Endothelial cell of umbilical vein (primary cell): ENCODE results near the gene C1orf159. TPM values are rescaled to one million over a fixed set of nuclear protein-coding genes. Genes with fewer than 3 reads are reported as not detected.

Experiments used
- BruUV-seq: library from RNA; stranded (reverse); fragments of 400-500 nt; replicated peaks from 2 replicates; lab custom pipeline; 2021; lab: Mats Ljungman, UMichigan
- CTCF ChIA-PET: fragments of 300-600, 350-600 bp; sonication (Branson Sonifier 250); formaldehyde crosslinking; loops from one replicate; lab custom pipeline; 2021; ENCODE audit warnings: antibody characterized with exemption, inconsistent platforms; lab: Charles Lee
- POLR2A ChIA-PET: fragments of 300-600, 350-600 bp; sonication (Branson Sonifier 250); formaldehyde crosslinking; loops from one replicate; lab custom pipeline; 2021; ENCODE audit warnings: antibody characterized with exemption, inconsistent platforms; lab: Charles Lee
- DNase-seq: peaks from one replicate; pipeline ENCODE4 v3.0.0-alpha.2; 2011; ENCODE audit warnings: low read depth, low spot score
- FAIRE-seq: peaks from 2 replicates; lab custom pipeline; 2011; peaks lifted over from hg19 to GRCh38; lab: Jason Lieb, UNC
- H2AFZ ChIP-seq: 2 replicates; pipeline ENCODE4 v1.6.0; 2012; ENCODE audit warnings: low read depth, low read length, control low read depth, inconsistent platforms
- H3K27ac ChIP-seq: 2 replicates; pipeline ENCODE4 v1.5.1; 2011; ENCODE audit warnings: low read depth, mild to moderate bottlenecking, control low read depth, low read length, moderate library complexity; ENCODE audit not compliant: insufficient read depth
- H3K27me3 ChIP-seq, 2 experiments: 2 replicates each; pipeline versions ENCODE4 v1.6.0 to v1.6.1; 2011; ENCODE audit warnings: low read length in 2 of 2, mixed read lengths in 1 of 2; ENCODE audit not compliant: control insufficient read depth in 2 of 2, insufficient read depth in 2 of 2
- H3K36me3 ChIP-seq, 2 experiments: 2 replicates in 1 of 2; 3 replicates in 1 of 2; pipeline ENCODE4 v1.5.1; 2011; ENCODE audit warnings: low read length in 2 of 2, mild to moderate bottlenecking in 1 of 2, moderate library complexity in 1 of 2; ENCODE audit not compliant: control insufficient read depth in 2 of 2, insufficient read depth in 2 of 2; ENCODE audit errors: extremely low read depth in 1 of 2
- H3K4me1 ChIP-seq: 3 replicates; pipeline ENCODE4 v1.5.1; 2011; ENCODE audit warnings: mild to moderate bottlenecking, low read length; ENCODE audit not compliant: control insufficient read depth, insufficient read depth; ENCODE audit errors: extremely low read depth
- H3K4me2 ChIP-seq: 2 replicates; pipeline ENCODE4 v1.6.1; 2011; ENCODE audit warnings: low read length, control low read depth, mixed read lengths; ENCODE audit not compliant: insufficient read depth
- H3K4me3 ChIP-seq, 3 experiments: fragments of 200-600 bp in 1 of 3; sonication (generic), shearing (Covaris generic) in 1 of 3; replicated peaks in 1 of 3; 2 replicates each; pipeline ENCODE4 v1.5.1; 2011 to 2016; ENCODE audit warnings: control low read depth in 3 of 3, low read length in 3 of 3, mild to moderate bottlenecking in 2 of 3, inconsistent platforms in 1 of 3, low read depth in 1 of 3, moderate library complexity in 1 of 3; ENCODE audit not compliant: insufficient read depth in 1 of 3
- H3K79me2 ChIP-seq: 2 replicates; pipeline ENCODE4 v1.6.0; 2012; ENCODE audit warnings: low read length, inconsistent platforms; ENCODE audit not compliant: control insufficient read depth, insufficient read depth
- H3K9ac ChIP-seq: replicated peaks from 2 replicates; pipeline ENCODE3; 2011; ENCODE audit warnings: low read length, control low read depth; ENCODE audit not compliant: insufficient read depth; ENCODE audit errors: extremely low read depth
- H3K9me1 ChIP-seq: replicated peaks from 3 replicates; pipeline ENCODE4 v1.6.0; 2011; ENCODE audit warnings: mild to moderate bottlenecking, low read length; ENCODE audit not compliant: control insufficient read depth, insufficient read depth; ENCODE audit errors: extremely low read depth
- H3K9me3 ChIP-seq: replicated peaks from 2 replicates; pipeline ENCODE4 v1.5.1; 2012; ENCODE audit warnings: low read length, inconsistent platforms; ENCODE audit not compliant: control insufficient read depth, insufficient read depth
- H4K20me1 ChIP-seq: replicated peaks from 2 replicates; pipeline ENCODE3; 2011; ENCODE audit warnings: mild to moderate bottlenecking, low read length; ENCODE audit not compliant: control insufficient read depth, insufficient read depth; ENCODE audit errors: extremely low read depth
- CTCF ChIP-seq, 2 donors: IDR thresholded peaks; 1 replicate in 1 of 2; 2 replicates in 1 of 2; pipeline ENCODE4 v1.5.1; 2011; ENCODE audit warnings: low read length in 2 of 2, mild to moderate bottlenecking in 2 of 2, moderate library complexity in 2 of 2, control low read depth in 1 of 2, inconsistent platforms in 1 of 2, low read depth in 1 of 2; ENCODE audit not compliant: insufficient read depth in 1 of 2; ENCODE audit errors: extremely low read depth in 1 of 2
- EZH2 ChIP-seq: IDR thresholded peaks from 2 replicates; pipeline ENCODE4 v1.6.1; 2012; ENCODE audit warnings: borderline replicate concordance, low read depth, mild to moderate bottlenecking, moderate library complexity, low read length, inconsistent platforms; ENCODE audit not compliant: severe bottlenecking
- FOS ChIP-seq: IDR thresholded peaks from 2 replicates; pipeline ENCODE4 v1.6.1; 2011; ENCODE audit warnings: mild to moderate bottlenecking, low read length, moderate library complexity, borderline replicate concordance; ENCODE audit not compliant: insufficient read depth
- GATA2 ChIP-seq: IDR thresholded peaks from 2 replicates; pipeline ENCODE4 v1.7.0; 2011; ENCODE audit warnings: low read depth, mild to moderate bottlenecking, moderate library complexity, mixed read lengths, low read length; ENCODE audit not compliant: insufficient read length, insufficient read depth
- JUN ChIP-seq: IDR thresholded peaks from 2 replicates; pipeline ENCODE4 v1.6.1; 2011; ENCODE audit warnings: borderline replicate concordance, low read depth; ENCODE audit not compliant: insufficient read length, insufficient read depth
- MAX ChIP-seq: IDR thresholded peaks from 2 replicates; pipeline ENCODE4 v1.6.1; 2011; ENCODE audit not compliant: insufficient read depth, insufficient read length
- MYC ChIP-seq: IDR thresholded peaks from one replicate; pipeline ENCODE4 v1.6.1; 2011; ENCODE audit warnings: mild to moderate bottlenecking, low read depth, low read length
- POLR2A ChIP-seq: IDR thresholded peaks from 2 replicates; pipeline ENCODE4 v1.6.1; 2012; ENCODE audit warnings: low read depth, mild to moderate bottlenecking, control low read depth, low read length
- POLR2AphosphoS5 ChIP-seq: IDR thresholded peaks from 2 replicates; pipeline ENCODE4 v1.6.1; 2012; ENCODE audit warnings: low read depth, mild to moderate bottlenecking, control low read depth, low read length, moderate library complexity; ENCODE audit not compliant: insufficient read depth
- dilution Hi-C: fragments of 300-500 bp; cut with MboI; formaldehyde crosslinking; loops from one replicate; pipeline ENCODE4 v1.15.0; 2019; ENCODE audit warnings: low sequenced_read_pairs; ENCODE audit not compliant: extremely low pct_ligation_motif_present
- intact Hi-C: fragments of 100-400 bp; cut with micrococcal nuclease; formaldehyde crosslinking; loops from one replicate; pipeline ENCODE4 v1.10.0; 2022
- polyA plus RNA-seq, 4 experiments: library from polyadenylated mRNA; depleted of rRNA in 3 of 4; stranded (reverse) in 3 of 4; unstranded in 1 of 4; fragments of >200 nt; gene quantifications; 2 replicates each; pipeline versions ENCODE4 v1.2.1 to v1.2.3, GENCODE V29; 2011 to 2012; ENCODE audit warnings: missing spikeins in 1 of 4
- total RNA-seq: library from RNA; stranded (reverse); gene quantifications from 2 replicates; pipeline ENCODE4 v1.2.3, GENCODE V29; 2021

C1orf159 gene
- total and polyA plus RNA-seq, 2 donors (not counting 3 experiments of a cell fraction or from before 2014, with no cell fraction given) = 16.1 to 20.1 TPM

- DNase-seq (no peak), FAIRE-seq (no peak)
- H3K4me2 ChIP-seq = no peak overlapping the region
- TF ChIP-seq EZH2 = no peak
- no peak for TF ChIP-seq POLR2A
- no peak for TF ChIP-seq CTCF (IDR thresholded peaks at IDR 0.05; ENCODE audit: extremely low read depth in 1 of 2, insufficient read depth in 1 of 2, low read depth in 1 of 2, low read length in 2 of 2)
- TF ChIP-seq MAX = no peak
- TF ChIP-seq FOS = no peak
- no peak for TF ChIP-seq GATA2
- TF ChIP-seq JUN = no peak
- TF ChIP-seq MYC = no peak
- no peak for TF ChIP-seq POLR2AphosphoS5
- H3K27me3 ChIP-seq = no peaks in the 10 kb centered on the region
- no peak overlapping the region for H3K4me3 ChIP-seq
- H3K4me1 ChIP-seq = peaks cover 2% of the 10 kb centered on the region
- intact Hi-C loops = no loop called here
- no peaks in the 10 kb centered on the region for H3K9me1 ChIP-seq
- BruUV-seq = no TSS peak
- no peaks in the 10 kb centered on the region for H4K20me1 ChIP-seq
- H3K36me3 ChIP-seq = no peaks in the 10 kb centered on the region
- no peak overlapping the region for H3K27ac ChIP-seq
- dilution Hi-C loops = no loop called here
- H3K79me2 ChIP-seq = no peaks in the 10 kb centered on the region
- ChIA-PET CTCF (no interaction called here), POLR2A (no interaction called here)
- no peak overlapping the region for H3K9ac ChIP-seq
- H2AFZ ChIP-seq = no peak overlapping the region
- no peaks in the 10 kb centered on the region for H3K9me3 ChIP-seq
Observed at GRCh38 chr1:1082239-1082775, 33.6 kb downstream of the C1orf159 start.
